ENCODE data around the gene SLC11A2.

GRCh38 chr12:51000245-51000644, 25.9 kb downstream of the SLC11A2 start:
- TF ChIP-seq CTCF (IDR thresholded peaks at IDR 0.05) (no peak), POLR2A (IDR thresholded peaks at IDR 0.05) (no peak)
